TTC549 (cell line): ENCODE data around the gene MTCL3.

Experiments
- FAIRE-seq: peaks from 2 replicates; lab custom pipeline; 2012; peaks lifted over from hg19 to GRCh38; lab: Jason Lieb, UNC

MTCL3 gene

DNA sequence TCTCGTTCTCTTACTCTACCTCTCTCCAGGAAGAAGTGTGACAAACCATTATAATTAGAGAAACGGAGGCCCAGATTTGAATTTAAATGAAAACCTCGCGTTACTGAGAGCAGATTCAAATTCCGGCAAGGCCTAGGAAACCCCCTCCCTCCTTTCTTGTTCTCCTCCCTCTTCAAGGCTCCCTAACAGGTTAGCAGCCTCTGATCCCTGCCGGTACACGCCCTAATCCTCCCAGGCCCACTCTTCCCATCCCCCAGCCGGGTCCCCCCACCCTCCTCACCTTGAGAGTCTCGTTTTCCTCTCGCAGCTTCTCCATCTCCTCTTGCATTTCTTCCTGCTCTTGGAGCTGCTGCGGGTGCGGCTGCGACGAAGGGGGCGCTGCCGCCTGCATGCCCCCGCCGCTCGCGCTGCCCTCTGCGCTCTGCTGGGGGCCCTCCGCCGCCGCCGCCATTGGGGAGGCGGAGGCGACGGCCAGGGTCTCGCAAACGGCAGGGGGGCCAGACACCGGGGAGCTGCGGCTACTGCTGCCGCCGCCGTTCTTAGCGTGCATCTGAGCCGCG, 3.8 kb downstream of the MTCL3 start:
- no peak for FAIRE-seq

DNA sequence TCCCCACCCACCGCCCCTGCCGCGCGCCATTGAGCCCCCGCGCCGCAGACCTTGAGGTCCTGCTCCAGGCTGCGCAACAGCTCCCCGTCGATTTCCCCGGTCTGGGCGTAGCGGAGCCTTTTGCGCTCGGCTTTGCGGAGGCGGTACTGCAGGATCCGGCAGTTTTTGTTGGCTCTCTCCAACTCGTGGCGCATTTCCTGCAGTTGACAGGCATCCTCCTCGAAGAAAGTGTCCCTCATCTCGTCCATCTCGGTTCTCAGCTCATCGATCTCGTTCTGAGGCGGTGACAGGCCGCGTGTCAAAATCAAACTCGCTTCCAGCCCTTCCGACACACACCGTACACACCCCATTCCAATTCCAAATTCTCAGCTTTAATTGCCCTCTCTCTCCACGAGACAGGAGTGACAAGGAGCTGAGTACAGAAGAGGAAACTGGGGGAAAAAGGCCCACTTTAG, 4.3 kb downstream of the MTCL3 start:
- FAIRE-seq: no peak

DNA sequence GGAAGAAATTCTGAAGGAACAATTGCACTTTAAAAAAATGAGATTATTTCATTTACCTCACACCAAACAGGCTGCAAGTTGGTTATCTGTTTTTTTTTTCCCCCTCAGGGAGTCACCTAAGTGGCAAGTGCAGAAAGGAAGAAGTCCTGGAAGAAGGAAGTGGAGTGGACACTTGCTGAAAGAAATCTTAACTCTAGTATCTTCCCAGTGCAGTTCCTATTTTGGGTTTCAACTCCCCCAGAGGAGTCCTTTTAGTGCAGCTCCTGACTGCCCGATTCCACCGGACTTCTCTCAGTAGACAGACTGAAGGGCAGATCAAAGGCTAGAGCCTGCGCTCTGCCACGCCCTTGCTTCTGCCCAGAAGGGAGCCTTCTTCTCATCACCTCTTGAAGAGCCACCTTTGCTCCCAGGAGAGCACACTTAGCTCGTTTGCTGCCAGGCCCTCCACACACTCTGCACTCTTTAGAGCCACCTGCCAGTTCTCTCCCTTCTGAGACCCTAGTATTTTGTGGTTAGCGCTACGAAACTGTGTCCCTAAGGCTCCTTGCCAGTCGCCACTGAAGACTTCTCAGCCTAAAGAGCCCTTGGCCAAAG, 4.9 kb downstream of the MTCL3 start:
- FAIRE-seq: no peak

DNA sequence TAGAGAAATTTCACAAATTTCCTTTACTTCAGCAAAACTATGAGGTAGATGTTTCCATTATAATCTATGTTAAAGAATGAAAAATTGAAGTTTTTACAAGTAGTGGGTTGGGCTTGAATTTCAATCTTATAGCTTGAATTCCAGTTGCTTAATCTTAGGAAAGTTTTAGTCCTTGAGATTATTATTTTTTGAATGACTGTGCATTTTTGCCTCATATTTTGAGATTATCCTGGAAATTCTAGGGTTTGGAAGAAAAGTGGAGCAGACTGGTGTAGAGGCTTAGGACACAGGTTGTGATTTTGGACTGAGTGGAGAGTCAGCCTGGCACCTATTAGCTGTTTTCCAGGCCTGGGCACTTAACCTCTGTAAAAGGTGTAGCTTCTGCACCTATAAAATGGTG, 5.7 kb downstream of the MTCL3 start:
- no peak for FAIRE-seq

DNA sequence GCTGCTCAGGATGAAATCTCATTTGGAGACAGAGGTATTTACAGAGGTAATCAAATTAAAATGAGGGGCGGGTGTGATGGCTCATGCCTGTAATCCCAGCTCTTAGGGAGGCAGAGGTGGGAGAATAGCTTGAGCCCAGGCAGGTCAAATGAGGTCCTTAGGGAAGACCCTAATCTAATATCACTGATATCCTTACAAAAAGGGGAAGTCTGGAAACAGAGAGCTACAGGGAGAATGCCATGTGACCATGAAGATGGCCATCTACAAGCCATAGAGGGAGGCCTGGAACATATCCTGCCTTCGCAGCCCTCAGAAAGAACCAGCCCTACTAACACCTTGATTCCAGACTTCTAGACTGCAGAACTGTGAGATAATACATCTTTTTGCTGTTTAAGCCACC, 8.3 kb downstream of the MTCL3 start:
- no peak for FAIRE-seq

DNA sequence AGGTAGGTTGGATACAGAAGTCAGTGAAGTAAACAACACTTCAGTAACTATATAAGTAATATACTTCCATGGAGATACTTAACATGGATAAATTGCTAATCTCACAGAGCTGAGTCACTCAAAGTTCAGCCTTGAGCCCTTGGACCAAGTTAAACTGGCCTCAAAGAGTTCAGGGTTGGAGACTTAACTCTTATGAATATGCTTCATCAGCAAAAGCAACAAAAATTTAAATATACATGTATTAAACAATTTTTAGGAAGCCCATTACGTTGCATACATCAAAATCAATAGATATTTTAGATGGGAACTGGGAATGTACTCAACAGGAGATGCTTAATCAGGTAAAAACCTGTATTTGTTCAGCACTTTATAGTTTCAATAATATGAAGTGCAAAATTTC, 12.2 kb downstream of the MTCL3 start:
- no peak for FAIRE-seq

DNA sequence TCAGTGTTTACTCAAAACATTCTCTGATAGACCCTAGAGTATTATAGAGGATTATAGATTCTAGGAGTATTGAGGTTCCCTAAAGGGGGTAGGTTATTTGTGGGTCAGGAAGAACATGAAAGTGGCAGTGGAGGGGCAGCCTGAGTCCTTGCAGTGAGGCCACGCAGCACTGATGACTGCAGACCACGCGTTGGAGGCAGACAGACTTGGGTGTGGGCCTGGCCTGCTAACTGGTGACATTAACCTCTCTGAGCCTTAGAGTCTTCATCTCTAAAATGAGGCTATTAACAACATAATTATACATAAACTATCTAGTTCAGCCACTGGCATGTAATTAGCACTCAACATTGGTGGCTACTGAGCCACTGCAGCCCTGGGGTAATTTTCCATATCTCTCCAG, 16.1 kb downstream of the MTCL3 start:
- no peak for FAIRE-seq

DNA sequence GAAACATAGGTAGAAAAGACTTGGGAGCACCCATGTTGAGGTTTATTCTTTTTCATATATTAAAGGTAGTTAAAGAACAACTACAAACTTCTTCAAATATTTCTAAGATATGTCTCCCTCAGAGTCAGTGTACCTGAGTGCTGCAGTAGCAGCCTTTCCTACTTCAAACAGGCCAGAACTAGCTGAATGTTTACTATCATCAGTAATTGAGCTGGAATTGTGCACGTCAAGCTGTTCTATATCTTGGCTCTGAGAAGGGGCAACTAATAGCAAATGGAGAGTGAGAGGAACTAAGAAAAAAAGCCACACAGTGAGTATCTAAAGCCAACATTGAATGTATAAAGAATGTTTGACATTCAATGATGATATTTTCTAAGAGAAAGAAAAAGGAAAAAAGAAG, 21.7 kb downstream of the MTCL3 start:
- no peak for FAIRE-seq

DNA sequence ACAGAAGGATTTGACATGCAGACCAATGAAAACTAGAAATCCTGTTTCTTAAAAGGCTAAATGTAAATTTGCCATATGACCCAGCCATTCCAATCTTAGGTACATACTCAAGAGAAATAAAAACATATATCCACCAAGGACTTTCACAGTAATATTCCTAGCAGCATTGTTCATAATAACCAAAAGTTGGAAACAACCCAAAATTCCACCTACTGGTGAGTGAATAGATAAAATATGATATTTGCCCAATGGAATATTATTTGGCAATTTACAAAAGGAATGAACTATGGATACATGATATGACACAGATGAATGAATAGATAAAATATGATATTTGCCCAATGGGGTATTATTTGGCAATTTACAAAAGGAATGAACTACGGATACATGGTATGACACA, 22.7 kb downstream of the MTCL3 start:
- no peak for FAIRE-seq

DNA sequence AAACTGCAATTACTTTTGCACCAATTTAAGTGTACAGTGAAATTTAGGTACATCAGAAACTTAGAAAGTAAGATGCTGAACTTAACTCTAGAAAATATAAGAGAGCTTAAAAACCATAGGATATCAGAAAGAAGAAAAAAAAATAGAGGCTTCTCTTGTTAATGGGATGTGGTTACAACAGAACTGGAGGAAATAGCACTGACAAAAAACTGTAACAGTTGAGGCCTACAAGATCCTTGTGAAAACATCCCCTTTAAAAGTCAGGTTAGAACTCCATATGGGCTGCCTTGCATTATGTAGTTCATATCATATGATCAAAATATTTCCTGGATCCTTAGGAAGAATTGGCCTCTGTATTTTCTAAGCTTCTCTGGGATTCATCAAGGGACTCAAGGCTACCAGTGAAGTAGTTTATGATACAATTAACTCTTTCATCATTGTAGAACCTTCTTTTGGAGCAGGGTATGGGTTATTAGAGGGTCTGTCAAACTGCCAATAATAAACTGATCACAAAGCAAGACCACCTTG, 24.8 kb downstream of the MTCL3 start:
- no peak for FAIRE-seq

DNA sequence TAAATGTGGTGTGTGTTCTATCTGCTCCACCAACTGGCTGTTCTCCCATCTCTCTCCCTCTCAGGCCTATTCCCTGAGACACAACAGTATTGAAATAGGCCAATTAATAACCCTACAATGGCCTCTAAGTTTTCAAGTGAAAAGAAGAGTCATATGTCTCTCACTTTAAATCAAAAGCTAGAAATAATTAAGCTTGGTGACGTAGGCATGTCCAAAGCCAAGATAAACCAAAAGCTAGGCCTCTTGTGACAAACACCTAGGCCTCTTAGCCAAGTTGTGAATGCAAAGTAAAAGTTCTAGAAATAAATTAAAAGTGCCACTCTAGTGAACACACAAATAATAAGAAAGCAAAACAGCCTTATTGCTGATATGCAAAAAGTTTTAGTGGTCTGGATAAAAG, 29.9 kb downstream of the MTCL3 start:
- FAIRE-seq: no peak

DNA sequence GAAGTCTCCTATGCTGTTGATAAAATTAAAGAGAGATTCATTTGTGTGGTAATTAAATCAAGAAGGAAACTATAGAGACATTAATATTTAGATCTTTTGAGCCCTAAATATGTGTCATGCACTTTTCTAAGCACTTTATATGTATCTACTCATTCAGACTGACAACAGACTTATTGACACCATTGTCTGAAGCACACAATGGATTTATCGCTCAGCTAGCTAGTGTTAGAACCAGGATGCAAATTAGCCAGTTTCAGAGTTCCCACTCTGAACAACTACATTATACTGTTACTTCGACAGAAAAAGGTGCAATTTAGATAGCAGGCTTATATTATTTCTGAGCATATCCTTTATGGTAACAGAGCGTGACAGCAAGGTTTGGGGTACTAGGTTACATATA, 32.2 kb downstream of the MTCL3 start:
- FAIRE-seq: no peak

DNA sequence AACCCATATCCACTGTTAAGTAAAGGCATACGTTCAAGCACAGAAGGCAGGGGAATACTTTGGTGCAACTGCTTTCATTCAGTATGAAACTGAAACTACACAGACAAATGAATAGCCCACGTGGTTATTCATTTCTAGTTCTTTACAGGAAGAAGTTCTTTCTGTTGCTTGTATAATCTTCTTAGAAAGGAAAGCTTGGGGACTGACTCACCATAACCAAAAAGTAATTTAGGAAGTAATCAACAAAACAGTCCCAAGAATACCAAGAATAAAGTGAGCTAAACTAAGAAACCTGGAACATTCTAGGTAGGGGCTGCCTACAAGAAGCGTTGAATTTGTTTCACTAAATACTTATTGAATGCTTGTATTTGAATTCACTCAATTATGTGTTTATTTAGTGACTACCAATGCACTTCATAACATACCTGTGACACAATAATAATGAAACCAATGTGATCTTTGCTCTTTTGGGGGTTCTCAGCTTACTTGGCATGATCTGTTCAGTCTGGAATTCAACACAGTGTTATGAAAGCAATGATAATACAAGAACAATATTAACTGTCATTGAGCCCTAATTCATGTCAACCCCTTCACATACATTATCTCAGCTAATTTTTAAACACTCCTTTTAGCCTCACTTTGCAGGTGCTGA, 34.8 kb downstream of the MTCL3 start:
- FAIRE-seq: no peak

DNA sequence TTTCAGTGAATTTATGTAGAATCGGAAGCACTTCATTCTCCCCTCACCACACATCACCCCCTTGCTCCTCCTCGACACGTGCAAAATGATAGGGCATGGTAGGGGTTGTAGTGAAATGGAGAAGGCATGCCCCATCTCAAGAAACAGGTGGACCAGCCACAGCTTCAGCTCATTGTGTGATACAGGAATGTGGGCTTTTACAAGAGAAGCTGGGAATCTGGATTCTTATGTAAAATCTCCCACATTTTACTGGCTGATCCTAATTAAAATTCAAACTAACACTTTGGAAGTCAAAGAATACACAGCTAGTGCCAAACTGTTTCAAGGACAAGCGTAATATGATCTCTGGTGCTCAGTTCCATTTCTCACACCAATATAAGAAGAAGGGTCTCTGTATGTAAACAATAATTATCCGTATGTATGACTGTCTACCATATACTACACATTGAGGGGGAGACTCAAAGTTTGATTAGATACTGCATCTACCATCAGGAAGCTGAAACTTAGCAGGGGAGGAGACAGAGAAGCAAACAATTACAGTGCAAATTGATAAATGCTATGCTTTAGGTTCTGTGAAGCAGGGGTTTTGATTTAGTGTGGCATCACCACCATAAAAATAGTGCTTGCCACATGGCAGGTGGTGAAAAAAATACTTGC, 35.6 kb downstream of the MTCL3 start:
- FAIRE-seq: no peak

DNA sequence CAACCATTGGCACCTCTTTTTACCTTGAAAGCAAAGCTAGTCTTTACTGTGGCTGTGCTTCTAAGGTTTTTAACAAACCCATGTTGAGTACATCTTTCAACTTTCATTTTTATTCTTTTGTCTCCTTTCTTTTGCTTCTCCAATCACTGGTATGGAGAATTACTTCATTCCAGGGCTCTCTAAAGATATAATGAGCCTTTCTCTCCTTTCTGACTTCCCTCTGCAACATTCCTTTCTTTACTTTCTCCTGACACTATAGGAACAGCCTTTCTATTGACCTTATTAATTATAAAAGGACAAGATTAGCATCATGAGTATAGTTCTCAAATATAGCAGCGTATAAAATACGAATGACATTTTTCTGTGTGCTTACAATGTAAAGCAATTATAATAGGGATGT, 36.8 kb downstream of the MTCL3 start:
- no peak for FAIRE-seq

DNA sequence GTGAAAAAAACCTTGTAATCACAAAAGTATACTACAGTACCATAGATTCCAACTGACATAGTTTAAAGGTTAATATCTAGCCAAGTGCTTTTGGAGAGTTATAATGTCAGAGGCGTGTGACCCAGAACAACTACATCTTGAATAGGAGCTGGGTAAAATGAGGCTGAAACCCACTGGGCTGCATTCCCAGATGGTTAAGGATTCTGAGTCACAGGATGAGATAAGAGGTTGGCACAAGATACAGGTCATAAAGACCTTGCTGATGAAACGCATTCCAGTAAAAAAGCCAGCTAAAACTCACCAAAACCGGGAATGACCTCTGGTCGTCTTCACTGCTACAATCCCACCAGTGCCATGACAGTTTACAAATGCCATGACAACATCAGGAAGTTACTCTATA, 37.5 kb downstream of the MTCL3 start:
- FAIRE-seq: no peak

DNA sequence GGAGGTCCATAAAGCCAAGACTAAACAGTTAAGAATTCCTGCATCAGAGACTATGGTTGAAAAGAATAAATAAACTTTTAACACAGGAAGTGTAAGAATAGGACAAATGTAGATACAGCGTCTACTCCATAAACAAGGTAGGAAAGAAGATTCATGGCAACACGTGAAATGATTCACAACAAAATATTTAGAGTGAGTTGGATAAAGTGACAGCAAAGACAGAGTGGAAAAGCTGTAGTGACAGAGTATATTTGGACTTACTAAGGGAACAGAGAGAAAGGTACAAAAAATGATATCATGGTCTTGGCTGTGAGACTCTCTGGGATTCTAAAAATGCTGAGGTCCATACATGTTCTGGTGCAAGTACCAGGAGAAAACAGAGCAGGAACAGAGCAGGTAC, 38.0 kb downstream of the MTCL3 start:
- no peak for FAIRE-seq

DNA sequence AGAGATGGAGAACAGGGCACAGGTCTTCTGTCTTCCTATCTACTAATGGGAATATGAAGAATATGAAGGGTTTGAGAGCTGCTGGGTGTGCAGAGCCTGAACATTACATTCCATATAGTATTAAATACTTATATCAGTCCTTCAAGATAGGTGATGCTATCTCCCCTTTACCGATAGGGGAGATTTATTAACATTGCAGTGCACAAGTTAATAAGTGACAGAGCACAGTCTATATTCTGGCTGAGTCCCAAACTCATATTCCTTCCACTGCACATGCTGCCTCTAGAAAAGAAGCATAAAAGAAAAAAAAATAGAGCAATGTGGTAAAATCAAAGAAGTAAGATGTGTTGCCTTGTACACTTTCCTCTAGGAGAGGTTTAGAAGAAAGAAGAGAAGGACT, 41.5 kb downstream of the MTCL3 start:
- FAIRE-seq: no peak

DNA sequence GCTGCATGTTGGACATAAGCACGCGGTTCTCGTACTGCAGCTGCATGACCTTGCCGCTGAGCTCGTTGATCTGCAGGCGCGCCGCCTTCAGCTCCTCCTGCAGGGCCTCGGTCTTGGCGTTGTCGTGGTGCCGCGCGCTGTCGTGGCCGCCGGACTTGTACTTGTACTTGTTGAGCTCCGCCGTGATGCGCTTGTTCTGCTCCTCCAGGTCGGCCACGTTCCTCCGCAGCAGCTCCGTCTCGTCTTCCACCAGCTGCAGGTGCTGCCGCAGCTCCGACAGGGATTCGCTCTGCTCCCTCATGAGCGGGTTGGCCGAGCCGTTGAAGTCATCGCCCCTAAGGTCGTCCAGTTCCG, 43.3 kb downstream of the MTCL3 start:
- no peak for FAIRE-seq

DNA sequence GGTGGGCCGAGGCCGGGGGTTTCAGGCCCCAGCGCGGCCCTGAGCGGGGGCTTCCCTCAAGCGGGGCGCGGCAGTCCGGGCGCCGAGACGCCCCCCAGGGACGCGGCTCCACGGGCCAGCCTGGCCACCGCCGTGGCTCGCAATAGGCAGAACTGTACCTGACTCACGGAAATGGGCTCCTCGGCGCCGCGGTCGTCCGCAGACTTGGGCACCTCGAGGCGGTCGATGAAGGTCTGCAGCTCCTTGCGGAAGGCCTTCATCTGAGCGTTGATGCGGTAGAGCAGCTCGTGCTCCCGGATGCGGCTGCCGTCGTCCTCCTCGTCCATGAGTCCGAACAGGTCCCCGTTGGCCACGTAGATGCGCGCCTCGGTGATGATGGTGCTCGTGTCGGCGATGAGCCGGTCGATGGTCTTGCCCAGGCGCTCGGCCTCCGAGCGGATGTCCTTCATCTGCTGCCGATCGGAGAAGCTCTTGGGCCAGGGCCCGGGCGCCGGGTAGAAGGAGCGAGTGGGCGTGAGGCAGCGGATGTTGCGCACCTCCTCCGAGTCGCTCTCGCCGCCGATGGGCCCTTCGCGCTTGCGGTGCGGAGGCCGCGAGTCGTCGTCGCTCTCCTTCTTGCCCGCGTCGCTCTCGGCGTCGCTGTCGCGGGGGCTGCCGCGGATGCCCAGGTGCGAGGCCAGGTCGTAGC, 43.9 kb downstream of the MTCL3 start:
- FAIRE-seq: no peak

DNA sequence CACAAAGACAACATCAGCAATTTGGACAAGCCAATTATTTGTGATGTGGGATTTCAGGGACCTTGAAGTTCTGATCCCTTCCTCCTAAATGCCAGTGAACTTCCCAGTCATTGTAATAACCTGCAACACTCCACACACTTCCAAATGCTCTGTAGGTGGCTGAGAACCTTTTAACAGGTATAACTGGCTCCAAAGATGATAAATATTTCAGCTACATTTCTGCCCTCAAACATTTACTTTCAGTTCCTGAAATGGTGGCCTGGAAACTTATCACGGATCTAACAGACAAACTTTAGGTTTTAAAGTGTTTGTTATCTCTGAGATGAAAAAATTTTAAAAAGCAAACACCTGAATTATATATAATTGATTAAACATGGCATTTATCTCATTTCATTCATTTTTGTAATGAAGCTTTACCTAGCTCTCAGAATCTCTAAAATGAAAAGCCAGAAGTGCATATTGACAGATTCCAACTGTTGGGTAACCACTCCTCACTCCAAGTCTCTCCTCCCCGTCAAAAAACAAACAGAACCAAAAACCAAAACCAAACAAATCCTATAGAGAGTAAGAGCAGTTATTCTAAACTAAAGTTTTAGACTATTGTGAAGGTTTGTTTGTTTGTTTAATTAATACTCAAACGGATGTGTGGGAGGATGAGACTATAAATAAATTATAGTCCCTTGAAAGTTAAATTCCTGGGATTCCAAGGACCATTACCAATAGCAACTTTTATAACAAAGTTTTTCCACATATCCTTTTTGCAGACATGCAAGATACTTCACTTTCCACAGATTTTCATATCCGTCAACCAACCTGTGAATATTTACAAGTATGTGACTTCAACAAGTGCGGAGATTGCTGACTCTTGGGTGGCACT, 47.5 kb downstream of the MTCL3 start:
- FAIRE-seq: no peak

DNA sequence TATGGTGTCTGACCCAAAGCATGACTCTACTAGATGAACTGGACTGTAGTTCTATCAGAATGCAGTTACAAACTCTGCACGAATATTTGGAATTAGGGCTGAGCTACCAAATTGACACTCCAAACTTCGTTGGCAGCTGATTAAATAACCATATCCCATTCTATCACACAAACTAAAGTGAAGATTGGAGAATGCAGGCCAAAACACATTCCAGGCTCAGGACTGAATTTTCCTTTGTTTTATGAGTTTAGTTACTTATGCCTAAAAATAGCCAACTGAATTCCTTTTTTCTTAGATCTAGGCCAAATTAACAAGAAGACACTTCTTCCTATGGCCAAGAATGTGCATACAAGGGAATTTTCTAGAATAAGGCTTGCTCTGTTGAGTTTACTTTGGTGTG, 50.2 kb downstream of the MTCL3 start:
- FAIRE-seq: no peak
